Measurements from ENCODE around the gene BPHL. TPM values are rescaled to one million over a fixed set of nuclear protein-coding genes. Genes with fewer than 3 reads are reported as not detected.

BPHL gene
- polyA plus RNA-seq, 1 donor (not counting 4 experiments of a cell fraction or from before 2014, with no cell fraction given), result 21.9 TPM

DNA sequence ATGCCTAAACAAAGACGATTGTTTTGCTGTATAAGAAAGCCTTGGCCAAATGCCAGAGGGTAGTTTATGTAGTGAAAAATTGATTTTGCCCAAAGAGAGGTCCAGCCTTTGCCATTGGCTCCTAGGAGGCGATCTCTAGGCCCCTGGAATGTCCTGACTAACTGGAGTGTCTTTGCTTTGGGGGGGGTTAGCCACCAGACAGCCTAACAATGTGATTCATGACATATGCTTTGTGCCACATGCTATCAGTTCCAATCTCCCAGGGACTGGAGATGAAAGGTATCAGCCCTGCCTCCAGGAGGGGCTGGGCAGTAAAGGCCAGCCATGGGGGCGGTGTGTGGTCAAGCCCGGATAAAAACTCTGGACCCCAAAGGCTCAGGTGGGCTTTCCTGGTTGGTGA, 71.5 kb downstream of the BPHL start:
- Histone ChIP-seq H3K4me2 (ENCODE audit: control insufficient read depth, extremely low read depth, insufficient read depth, low read depth, low read length) (no peak overlapping the region), H3K9me3 (ENCODE audit: control insufficient read depth, low read depth, low read length) (no peaks in the 10 kb centered on the region), H4K20me1 (ENCODE audit: control insufficient read depth, extremely low read depth, insufficient read depth, low read length) (no peaks in the 10 kb centered on the region), H3K27ac (ENCODE audit: control insufficient read depth, insufficient read depth, low read length) (no peak overlapping the region), H3K4me3 (ENCODE audit: control insufficient read depth in 2 of 3, extremely low read depth in 1 of 3, insufficient read depth in 2 of 3, low read depth in 1 of 3, low read length in 3 of 3) (no peak overlapping the region), H2AFZ (ENCODE audit: control insufficient read depth, low read length) (no peak overlapping the region), H3K9me1 (ENCODE audit: control insufficient read depth, extremely low read depth, insufficient read depth, low read length) (no peaks in the 10 kb centered on the region), H3K9ac (ENCODE audit: control insufficient read depth, extremely low read depth, insufficient read depth, low read length) (no peak overlapping the region), H3K36me3 (ENCODE audit: control insufficient read depth in 2 of 2, extremely low read depth in 1 of 2, insufficient read depth in 2 of 2, low read length in 2 of 2) (no peaks in the 10 kb centered on the region), H3K4me1 (ENCODE audit: control insufficient read depth, extremely low read depth, insufficient read depth, low read length) (no peaks in the 10 kb centered on the region), H3K79me2 (ENCODE audit: control insufficient read depth, insufficient read depth, low read length) (no peaks in the 10 kb centered on the region), H3K27me3 (ENCODE audit: control insufficient read depth, extremely low read depth, insufficient read depth, low read length) (no peaks in the 10 kb centered on the region)
- dilution Hi-C loops (cut with MboI; ENCODE audit: extremely low pct_ligation_motif_present, low sequenced_read_pairs), result no loop called here
- no peak for DNase-seq (ENCODE audit: low read depth, low spot score)
- no peak for FAIRE-seq
- TF ChIP-seq EZH2 (IDR thresholded peaks at IDR 0.05; ENCODE audit: low read length), result no peak
- TF ChIP-seq, protein P1, sequence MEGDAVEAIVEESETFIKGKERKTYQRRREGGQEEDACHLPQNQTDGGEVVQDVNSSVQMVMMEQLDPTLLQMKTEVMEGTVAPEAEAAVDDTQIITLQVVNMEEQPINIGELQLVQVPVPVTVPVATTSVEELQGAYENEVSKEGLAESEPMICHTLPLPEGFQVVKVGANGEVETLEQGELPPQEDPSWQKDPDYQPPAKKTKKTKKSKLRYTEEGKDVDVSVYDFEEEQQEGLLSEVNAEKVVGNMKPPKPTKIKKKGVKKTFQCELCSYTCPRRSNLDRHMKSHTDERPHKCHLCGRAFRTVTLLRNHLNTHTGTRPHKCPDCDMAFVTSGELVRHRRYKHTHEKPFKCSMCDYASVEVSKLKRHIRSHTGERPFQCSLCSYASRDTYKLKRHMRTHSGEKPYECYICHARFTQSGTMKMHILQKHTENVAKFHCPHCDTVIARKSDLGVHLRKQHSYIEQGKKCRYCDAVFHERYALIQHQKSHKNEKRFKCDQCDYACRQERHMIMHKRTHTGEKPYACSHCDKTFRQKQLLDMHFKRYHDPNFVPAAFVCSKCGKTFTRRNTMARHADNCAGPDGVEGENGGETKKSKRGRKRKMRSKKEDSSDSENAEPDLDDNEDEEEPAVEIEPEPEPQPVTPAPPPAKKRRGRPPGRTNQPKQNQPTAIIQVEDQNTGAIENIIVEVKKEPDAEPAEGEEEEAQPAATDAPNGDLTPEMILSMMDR (optimal IDR thresholded peaks at IDR 0.05 in 1 of 3, IDR thresholded peaks at IDR 0.05 in 1 of 3, conservative IDR thresholded peaks at IDR 0.05 in 1 of 3; ENCODE audit: extremely low read depth in 1 of 3, insufficient read depth in 2 of 3, low read length in 3 of 3), result no peak

DNA sequence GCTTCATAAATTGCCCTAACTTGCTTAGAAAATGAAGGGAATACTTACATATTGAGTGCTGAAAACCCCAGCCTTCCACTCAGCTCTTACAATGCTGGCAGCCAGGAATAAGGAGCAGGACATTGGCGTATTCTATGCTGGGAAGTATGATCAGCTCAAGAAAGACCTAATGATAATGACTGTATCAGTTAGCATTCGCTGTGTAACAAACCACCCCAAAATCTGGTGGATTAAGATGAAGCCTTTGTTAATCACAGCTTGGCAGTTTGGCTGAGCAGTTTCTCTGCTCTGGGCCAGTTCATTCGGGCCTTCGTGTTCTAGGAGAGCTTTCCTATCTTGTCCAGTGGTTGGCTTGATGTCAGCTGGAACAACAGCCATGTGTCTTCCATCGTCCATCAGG, 72.3 kb downstream of the BPHL start:
- Histone ChIP-seq H3K27ac (ENCODE audit: control insufficient read depth, insufficient read depth, low read length) (no peak overlapping the region), H3K4me1 (ENCODE audit: control insufficient read depth, extremely low read depth, insufficient read depth, low read length) (no peaks in the 10 kb centered on the region), H3K36me3 (ENCODE audit: control insufficient read depth in 2 of 2, extremely low read depth in 1 of 2, insufficient read depth in 2 of 2, low read length in 2 of 2) (no peaks in the 10 kb centered on the region), H3K9ac (ENCODE audit: control insufficient read depth, extremely low read depth, insufficient read depth, low read length) (no peak overlapping the region), H3K79me2 (ENCODE audit: control insufficient read depth, insufficient read depth, low read length) (no peaks in the 10 kb centered on the region), H3K4me2 (ENCODE audit: control insufficient read depth, extremely low read depth, insufficient read depth, low read depth, low read length) (no peak overlapping the region), H4K20me1 (ENCODE audit: control insufficient read depth, extremely low read depth, insufficient read depth, low read length) (no peaks in the 10 kb centered on the region), H3K4me3 (ENCODE audit: control insufficient read depth in 2 of 3, extremely low read depth in 1 of 3, insufficient read depth in 2 of 3, low read depth in 1 of 3, low read length in 3 of 3) (no peak overlapping the region), H3K9me1 (ENCODE audit: control insufficient read depth, extremely low read depth, insufficient read depth, low read length) (no peaks in the 10 kb centered on the region), H3K27me3 (ENCODE audit: control insufficient read depth, extremely low read depth, insufficient read depth, low read length) (no peaks in the 10 kb centered on the region), H2AFZ (ENCODE audit: control insufficient read depth, low read length) (no peak overlapping the region), H3K9me3 (ENCODE audit: control insufficient read depth, low read depth, low read length) (no peaks in the 10 kb centered on the region)
- no peak for DNase-seq (ENCODE audit: low read depth, low spot score)
- TF ChIP-seq EZH2 (IDR thresholded peaks at IDR 0.05; ENCODE audit: low read length), result no peak
- TF ChIP-seq, protein P1 (optimal IDR thresholded peaks at IDR 0.05 in 1 of 3, IDR thresholded peaks at IDR 0.05 in 1 of 3, conservative IDR thresholded peaks at IDR 0.05 in 1 of 3; ENCODE audit: extremely low read depth in 1 of 3, insufficient read depth in 2 of 3, low read length in 3 of 3), result no peak
- dilution Hi-C loops (cut with MboI; ENCODE audit: extremely low pct_ligation_motif_present, low sequenced_read_pairs), result no loop called here
- FAIRE-seq, result no peak
